Neutrophil (primary cell): ENCODE data around the gene CDIPT.

ENCODE experiments used
- H3K27ac ChIP-seq: fragments of 200-600 bp; sonication (generic); 2 replicates; pipeline ENCODE4 v1.5.1; 2016; ENCODE audit warnings: mild to moderate bottlenecking, moderate library complexity
- H3K27me3 ChIP-seq: fragments of 200-600 bp; sonication (generic); 2 replicates; pipeline ENCODE4 v1.6.0; 2016; ENCODE audit warnings: mild to moderate bottlenecking
- H3K36me3 ChIP-seq: fragments of 200-600 bp; sonication (generic); 2 replicates; pipeline ENCODE4 v1.5.1; 2017
- H3K4me1 ChIP-seq, 2 experiments: fragments of 200-600 bp in 1 of 2; sonication (generic) in 1 of 2; 1 replicate in 1 of 2; 2 replicates in 1 of 2; pipeline versions ENCODE4 v1.5.1 to v1.6.1; 2013 to 2016; ENCODE audit warnings: low read depth in 1 of 2, low read length in 1 of 2, mild to moderate bottlenecking in 1 of 2, moderate library complexity in 1 of 2; ENCODE audit not compliant: control insufficient read depth in 1 of 2, insufficient read depth in 1 of 2
- H3K4me3 ChIP-seq, 2 experiments: fragments of 200-600 bp in 1 of 2; sonication (generic) in 1 of 2; 1 replicate in 1 of 2; 2 replicates in 1 of 2; pipeline ENCODE4 v1.5.1; 2013 to 2016; ENCODE audit warnings: low read depth in 1 of 2, low read length in 1 of 2, mild to moderate bottlenecking in 1 of 2, moderate library complexity in 1 of 2
- H3K9me3 ChIP-seq: fragments of 200-600 bp; sonication (generic); 2 replicates; pipeline ENCODE4 v1.5.1; 2016
- TF ChIP-seq, protein P1 (sequence below): fragments of 200-600 bp; sonication (generic); IDR thresholded peaks from 2 replicates; pipeline ENCODE4 v1.5.1; 2016; ENCODE audit warnings: antibody characterized with exemption

CDIPT gene

DNA sequence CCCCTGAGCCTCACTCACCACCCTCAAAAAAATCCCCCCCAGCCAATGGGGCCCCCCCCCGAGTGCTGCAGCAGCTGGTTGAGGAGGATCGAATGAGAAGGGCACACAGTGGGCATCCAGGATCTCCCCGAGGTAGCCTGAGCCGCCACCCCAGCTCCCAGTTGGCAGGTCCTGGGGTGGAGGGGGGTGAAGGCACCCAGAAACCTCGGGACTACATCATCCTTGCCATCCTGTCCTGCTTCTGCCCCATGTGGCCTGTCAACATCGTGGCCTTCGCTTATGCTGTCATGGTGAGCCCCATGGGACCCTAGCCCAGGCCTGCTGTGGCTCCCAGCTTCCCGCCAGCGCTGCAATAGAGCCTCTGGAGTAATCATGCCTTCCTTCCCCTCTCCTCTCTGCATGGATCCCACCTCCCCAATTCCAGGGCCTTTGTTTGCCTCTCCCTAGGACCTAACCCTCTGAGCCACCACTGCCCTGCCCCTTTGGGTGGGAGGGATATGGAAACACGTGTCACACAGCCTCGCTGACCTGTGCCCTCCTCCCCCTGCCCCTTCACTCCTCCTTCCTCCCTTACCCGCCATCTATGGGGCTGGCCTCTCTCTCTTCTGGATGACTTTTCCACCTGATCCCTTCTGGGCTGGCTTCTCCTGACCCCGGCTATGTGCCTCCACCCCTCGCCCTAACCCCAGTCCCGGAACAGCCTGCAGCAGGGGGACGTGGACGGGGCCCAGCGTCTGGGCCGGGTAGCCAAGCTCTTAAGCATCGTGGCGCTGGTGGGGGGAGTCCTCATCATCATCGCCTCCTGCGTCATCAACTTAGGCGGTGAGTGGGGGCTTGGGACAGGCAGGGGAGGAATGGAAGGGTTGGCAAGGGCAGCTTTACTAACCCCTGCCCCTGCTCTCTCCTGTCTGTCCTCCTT, 49.1 kb downstream of the CDIPT start:
- no peak overlapping the region for H3K4me3 ChIP-seq
- H3K4me1 ChIP-seq: peaks cover 62 to 76% of the 10 kb centered on the region in 2 experiments
- no peak overlapping the region for H3K27ac ChIP-seq
- H3K9me3 ChIP-seq: no peaks in the 10 kb centered on the region
- TF ChIP-seq, protein P1, sequence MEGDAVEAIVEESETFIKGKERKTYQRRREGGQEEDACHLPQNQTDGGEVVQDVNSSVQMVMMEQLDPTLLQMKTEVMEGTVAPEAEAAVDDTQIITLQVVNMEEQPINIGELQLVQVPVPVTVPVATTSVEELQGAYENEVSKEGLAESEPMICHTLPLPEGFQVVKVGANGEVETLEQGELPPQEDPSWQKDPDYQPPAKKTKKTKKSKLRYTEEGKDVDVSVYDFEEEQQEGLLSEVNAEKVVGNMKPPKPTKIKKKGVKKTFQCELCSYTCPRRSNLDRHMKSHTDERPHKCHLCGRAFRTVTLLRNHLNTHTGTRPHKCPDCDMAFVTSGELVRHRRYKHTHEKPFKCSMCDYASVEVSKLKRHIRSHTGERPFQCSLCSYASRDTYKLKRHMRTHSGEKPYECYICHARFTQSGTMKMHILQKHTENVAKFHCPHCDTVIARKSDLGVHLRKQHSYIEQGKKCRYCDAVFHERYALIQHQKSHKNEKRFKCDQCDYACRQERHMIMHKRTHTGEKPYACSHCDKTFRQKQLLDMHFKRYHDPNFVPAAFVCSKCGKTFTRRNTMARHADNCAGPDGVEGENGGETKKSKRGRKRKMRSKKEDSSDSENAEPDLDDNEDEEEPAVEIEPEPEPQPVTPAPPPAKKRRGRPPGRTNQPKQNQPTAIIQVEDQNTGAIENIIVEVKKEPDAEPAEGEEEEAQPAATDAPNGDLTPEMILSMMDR: no peak
- peaks cover 38% of the 10 kb centered on the region for H3K27me3 ChIP-seq
- peaks cover 15% of the 10 kb centered on the region for H3K36me3 ChIP-seq

DNA sequence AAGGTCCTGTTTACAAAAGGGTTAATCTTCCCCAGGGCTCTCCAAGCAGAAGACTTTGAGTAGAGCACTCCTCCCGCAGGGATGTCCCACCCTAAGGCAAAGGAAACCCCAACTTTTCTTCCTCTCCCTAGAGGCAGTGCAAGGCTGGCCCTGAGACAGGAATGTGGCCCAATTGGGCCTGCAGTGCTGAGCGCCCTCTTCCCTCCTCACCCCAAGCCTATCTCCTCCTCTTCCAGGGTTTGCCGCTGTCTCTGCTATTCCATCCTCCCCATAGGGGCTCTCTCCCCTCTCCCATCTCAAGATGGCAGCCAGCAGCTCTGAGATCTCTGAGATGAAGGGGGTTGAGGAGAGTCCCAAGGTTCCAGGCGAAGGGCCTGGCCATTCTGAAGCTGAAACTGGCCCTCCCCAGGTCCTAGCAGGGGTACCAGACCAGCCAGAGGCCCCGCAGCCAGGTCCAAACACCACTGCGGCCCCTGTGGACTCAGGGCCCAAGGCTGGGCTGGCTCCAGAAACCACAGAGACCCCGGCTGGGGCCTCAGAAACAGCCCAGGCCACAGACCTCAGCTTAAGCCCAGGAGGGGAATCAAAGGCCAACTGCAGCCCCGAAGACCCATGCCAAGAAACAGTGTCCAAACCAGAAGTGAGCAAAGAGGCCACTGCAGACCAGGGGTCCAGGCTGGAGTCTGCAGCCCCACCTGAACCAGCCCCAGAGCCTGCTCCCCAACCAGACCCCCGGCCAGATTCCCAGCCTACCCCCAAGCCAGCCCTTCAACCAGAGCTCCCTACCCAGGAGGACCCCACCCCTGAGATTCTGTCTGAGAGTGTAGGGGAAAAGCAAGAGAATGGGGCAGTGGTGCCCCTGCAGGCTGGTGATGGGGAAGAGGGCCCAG, 50.0 kb downstream of the CDIPT start:
- Histone ChIP-seq H3K4me3 (peak overlapping the region in 1 of 2 experiments; percentile 73), H3K4me1 (peaks cover 67 to 76% of the 10 kb centered on the region in 2 experiments)

GRCh38 chr16:29811896-29812665, 50.9 kb downstream of the CDIPT start, which contains the start of gene PRRT2:
Gene PRRT2 (plus strand): TSS chr16:29812193. CDS start chr16:29813055, 862 bp downstream.
- H3K4me3 ChIP-seq: peak within 1 kb of the TSS; percentile 63 to 73
- TF ChIP-seq, protein P1: no peak
- H3K36me3 ChIP-seq: peaks cover 21% of the 10 kb centered on the region
- no peaks in the 10 kb centered on the region for H3K9me3 ChIP-seq
- peaks cover 38% of the 10 kb centered on the region for H3K27me3 ChIP-seq
- H3K27ac ChIP-seq: peak within 1 kb of the TSS; percentile 46
- H3K4me1 ChIP-seq: peaks cover 67 to 75% of the 10 kb centered on the region in 2 experiments

More for the DNA sequence above, 50.0 kb downstream of the CDIPT start:
- TF ChIP-seq, protein P1: no peak
- Histone ChIP-seq H3K9me3 (no peaks in the 10 kb centered on the region), H3K36me3 (peaks cover 21% of the 10 kb centered on the region), H3K27ac (no peak overlapping the region), H3K27me3 (peaks cover 38% of the 10 kb centered on the region)

- Histone ChIP-seq H3K27me3 (peaks cover 38% of the 10 kb centered on the region), H3K4me3 (peak overlapping the region; percentile 63 to 73), H3K4me1 (peaks cover 60 to 68% of the 10 kb centered on the region in 2 experiments), H3K27ac (peak overlapping the region; percentile 46), H3K36me3 (peaks cover 21% of the 10 kb centered on the region), H3K9me3 (no peaks in the 10 kb centered on the region)
- TF ChIP-seq, protein P1: no peak
Measured at GRCh38 chr16:29811170-29811895, 51.7 kb downstream of the CDIPT start.
